Measurements from ENCODE around the gene EHMT2. TPM values are rescaled to one million over a fixed set of nuclear protein-coding genes. Genes with fewer than 3 reads are reported as not detected.

The EHMT2 gene
- total RNA-seq, 2 donors from 2014 or later, result 41.2 to 55.3 TPM

- H3K4me1 Mint-ChIP-seq, result peaks cover 5% of the 10 kb centered on the region
- H3K4me3 Mint-ChIP-seq, result no peak overlapping the region
- no peak for ATAC-seq (replicated peaks)
- H3K9me3 Mint-ChIP-seq, result no peaks in the 10 kb centered on the region
- H3K36me3 Mint-ChIP-seq (ENCODE audit: low read depth), result peaks cover 80% of the 10 kb centered on the region
- H3K27me3 Mint-ChIP-seq, result no peaks in the 10 kb centered on the region
- H3K27ac Mint-ChIP-seq, result no peak overlapping the region
Measured at GRCh38 chr6:31888276-31889258, 8.9 kb downstream of the EHMT2 start.

GRCh38 chr6:31887173-31888007 lies 10.1 kb downstream of the EHMT2 start:
- no peaks in the 10 kb centered on the region for H3K27me3 Mint-ChIP-seq
- H3K36me3 Mint-ChIP-seq (ENCODE audit: low read depth), result peaks cover 78% of the 10 kb centered on the region
- H3K9me3 Mint-ChIP-seq, result no peaks in the 10 kb centered on the region
- no peak overlapping the region for H3K27ac Mint-ChIP-seq
- peaks cover 5% of the 10 kb centered on the region for H3K4me1 Mint-ChIP-seq
- ATAC-seq (replicated peaks), result no peak
- H3K4me3 Mint-ChIP-seq, result no peak overlapping the region

GRCh38 chr6:31886541-31886991 lies 10.9 kb downstream of the EHMT2 start:
- Mint-ChIP-seq H3K36me3 (ENCODE audit: low read depth) (peaks cover 78% of the 10 kb centered on the region), H3K9me3 (no peaks in the 10 kb centered on the region), H3K27me3 (no peaks in the 10 kb centered on the region), H3K4me3 (no peak overlapping the region), H3K27ac (no peak overlapping the region), H3K4me1 (peaks cover 5% of the 10 kb centered on the region)
- ATAC-seq (replicated peaks), result no peak

GRCh38 chr6:31884528-31885035 lies 12.9 kb downstream of the EHMT2 start:
- Mint-ChIP-seq H3K36me3 (ENCODE audit: low read depth) (peaks cover 80% of the 10 kb centered on the region), H3K9me3 (no peaks in the 10 kb centered on the region), H3K4me1 (peaks cover 5% of the 10 kb centered on the region), H3K27me3 (no peaks in the 10 kb centered on the region), H3K27ac (no peak overlapping the region), H3K4me3 (no peak overlapping the region)
- no peak for ATAC-seq (replicated peaks)

GRCh38 chr6:31883676-31884075 lies 13.8 kb downstream of the EHMT2 start:
- Mint-ChIP-seq H3K36me3 (ENCODE audit: low read depth) (peaks cover 80% of the 10 kb centered on the region), H3K27me3 (no peaks in the 10 kb centered on the region), H3K4me3 (no peak overlapping the region), H3K4me1 (peaks cover 5% of the 10 kb centered on the region), H3K9me3 (no peaks in the 10 kb centered on the region), H3K27ac (no peak overlapping the region)
- no peak for ATAC-seq (replicated peaks)

GRCh38 chr6:31882344-31882743 lies 15.2 kb downstream of the EHMT2 start:
- Mint-ChIP-seq H3K4me1 (peaks cover 5% of the 10 kb centered on the region), H3K9me3 (no peaks in the 10 kb centered on the region), H3K4me3 (no peak overlapping the region), H3K36me3 (ENCODE audit: low read depth) (peaks cover 75% of the 10 kb centered on the region), H3K27me3 (no peaks in the 10 kb centered on the region), H3K27ac (no peak overlapping the region)
- ATAC-seq (replicated peaks), result no peak

GRCh38 chr6:31881136-31881859 lies 16.2 kb downstream of the EHMT2 start:
- Mint-ChIP-seq H3K27ac (peak overlapping the region; percentile 1), H3K9me3 (no peaks in the 10 kb centered on the region)

GRCh38 chr6:31880616-31881015 lies 16.9 kb downstream of the EHMT2 start:
- H3K4me1 Mint-ChIP-seq, result no peaks in the 10 kb centered on the region
- H3K36me3 Mint-ChIP-seq (ENCODE audit: low read depth), result peaks cover 58% of the 10 kb centered on the region
- H3K9me3 Mint-ChIP-seq, result no peaks in the 10 kb centered on the region
- H3K27ac Mint-ChIP-seq, result peak overlapping the region; percentile 1
- no peak for ATAC-seq (replicated peaks)
- no peak overlapping the region for H3K4me3 Mint-ChIP-seq
- H3K27me3 Mint-ChIP-seq, result no peaks in the 10 kb centered on the region

More at GRCh38 chr6:31881136-31881859, 16.2 kb downstream of the EHMT2 start:
- peaks cover 64% of the 10 kb centered on the region for H3K36me3 Mint-ChIP-seq (ENCODE audit: low read depth)
- H3K4me1 Mint-ChIP-seq, result peaks cover 4% of the 10 kb centered on the region
- H3K27me3 Mint-ChIP-seq, result no peaks in the 10 kb centered on the region
- ATAC-seq (replicated peaks), result no peak
- no peak overlapping the region for H3K4me3 Mint-ChIP-seq

GRCh38 chr6:31879901-31880300 lies 17.6 kb downstream of the EHMT2 start:
- H3K36me3 Mint-ChIP-seq (ENCODE audit: low read depth), result peaks cover 50% of the 10 kb centered on the region
- H3K27me3 Mint-ChIP-seq, result no peaks in the 10 kb centered on the region
- no peak overlapping the region for H3K4me3 Mint-ChIP-seq
- no peak for ATAC-seq (replicated peaks)
- no peaks in the 10 kb centered on the region for H3K4me1 Mint-ChIP-seq
- H3K9me3 Mint-ChIP-seq, result no peaks in the 10 kb centered on the region
- no peak overlapping the region for H3K27ac Mint-ChIP-seq

- ATAC-seq (replicated peaks), result no peak
- H3K9me3 Mint-ChIP-seq, result no peaks in the 10 kb centered on the region
- H3K4me3 Mint-ChIP-seq, result no peak overlapping the region
- no peak overlapping the region for H3K27ac Mint-ChIP-seq
- peaks cover 2% of the 10 kb centered on the region for H3K4me1 Mint-ChIP-seq
- H3K36me3 Mint-ChIP-seq (ENCODE audit: low read depth), result peaks cover 45% of the 10 kb centered on the region
- no peaks in the 10 kb centered on the region for H3K27me3 Mint-ChIP-seq
Measured at GRCh38 chr6:31879143-31879542, 18.4 kb downstream of the EHMT2 start.

GRCh38 chr6:31878726-31879125 lies 18.8 kb downstream of the EHMT2 start, which contains the start of gene SLC44A4:
Gene SLC44A4, minus strand, starts transcription at chr6:31878997. Its CDS starts 17 bp downstream, at chr6:31878980.
- Mint-ChIP-seq H3K4me1 (peaks cover 3% of the 10 kb centered on the region), H3K27me3 (no peaks in the 10 kb centered on the region), H3K27ac (no peak within 1 kb of the TSS), H3K4me3 (no peak within 1 kb of the TSS), H3K9me3 (no peaks in the 10 kb centered on the region), H3K36me3 (ENCODE audit: low read depth) (peaks cover 41% of the 10 kb centered on the region)
- ATAC-seq (replicated peaks), result no peak

- H3K27me3 Mint-ChIP-seq, result no peaks in the 10 kb centered on the region
- no peak overlapping the region for H3K27ac Mint-ChIP-seq
- peaks cover 3% of the 10 kb centered on the region for H3K4me1 Mint-ChIP-seq
- no peaks in the 10 kb centered on the region for H3K9me3 Mint-ChIP-seq
- ATAC-seq (replicated peaks), result no peak
- H3K4me3 Mint-ChIP-seq, result no peak overlapping the region
- H3K36me3 Mint-ChIP-seq (ENCODE audit: low read depth), result peaks cover 38% of the 10 kb centered on the region
Measured at GRCh38 chr6:31878222-31878621, 19.3 kb downstream of the EHMT2 start.

- ATAC-seq (replicated peaks), result no peak
- peaks cover 33% of the 10 kb centered on the region for H3K36me3 Mint-ChIP-seq (ENCODE audit: low read depth)
Measured at GRCh38 chr6:31877651-31878161, 19.8 kb downstream of the EHMT2 start.

More at GRCh38 chr6:31877651-31878161, 19.8 kb downstream of the EHMT2 start:
- Mint-ChIP-seq H3K9me3 (no peaks in the 10 kb centered on the region), H3K27me3 (no peaks in the 10 kb centered on the region), H3K27ac (no peak overlapping the region), H3K4me1 (peaks cover 3% of the 10 kb centered on the region), H3K4me3 (no peak overlapping the region)

Measured in activated T-helper 17 cell treated with anti-CD3 and anti-CD28 coated beads, Interleukin-2, amount 50 U/mL, for 72 hours (primary cell).